ENCODE results near the gene CPLX1.

CPLX1 gene

GRCh38 chr4:855880-856224 lies 29.9 kb upstream of the CPLX1 start:
- no peak for DNase-seq (ENCODE audit: low read depth, low spot score)

- no peak for DNase-seq (ENCODE audit: low read depth, low spot score)
These were observed 28.4 kb upstream of the CPLX1 start for GRCh38 chr4:854356-854755.

- no peak for DNase-seq (ENCODE audit: low read depth, low spot score)
These were observed 27.5 kb upstream of the CPLX1 start for GRCh38 chr4:853416-853781.

GRCh38 chr4:851701-852430 lies 25.9 kb upstream of the CPLX1 start:
- no peak for DNase-seq (ENCODE audit: low read depth, low spot score)

GRCh38 chr4:850323-850945 lies 24.5 kb upstream of the CPLX1 start:
- no peak for DNase-seq (ENCODE audit: low read depth, low spot score)

GRCh38 chr4:849478-850175 lies 23.7 kb upstream of the CPLX1 start:
- no peak for DNase-seq (ENCODE audit: low read depth, low spot score)

GRCh38 chr4:848803-849477 lies 23.0 kb upstream of the CPLX1 start:
- no peak for DNase-seq (ENCODE audit: low read depth, low spot score)

GRCh38 chr4:848307-848691 lies 22.4 kb upstream of the CPLX1 start:
- no peak for DNase-seq (ENCODE audit: low read depth, low spot score)

- no peak for DNase-seq (ENCODE audit: low read depth, low spot score)
These were observed 19.9 kb upstream of the CPLX1 start for GRCh38 chr4:845836-846251.

GRCh38 chr4:845233-845835 lies 19.4 kb upstream of the CPLX1 start:
- no peak for DNase-seq (ENCODE audit: low read depth, low spot score)

- no peak for DNase-seq (ENCODE audit: low read depth, low spot score)
These were observed 18.9 kb upstream of the CPLX1 start for GRCh38 chr4:844752-845232.

- DNase-seq (ENCODE audit: low read depth, low spot score): no peak
These were observed 13.9 kb upstream of the CPLX1 start for GRCh38 chr4:839675-840443.

GRCh38 chr4:837772-838171 lies 11.8 kb upstream of the CPLX1 start:
- DNase-seq (ENCODE audit: low read depth, low spot score): no peak

- no peak for DNase-seq (ENCODE audit: low read depth, low spot score)
These were observed 10.9 kb upstream of the CPLX1 start for GRCh38 chr4:836750-837301.

GRCh38 chr4:836003-836511 lies 10.1 kb upstream of the CPLX1 start:
- DNase-seq (ENCODE audit: low read depth, low spot score): no peak

GRCh38 chr4:835148-836002 lies 9.4 kb upstream of the CPLX1 start:
- no peak for DNase-seq (ENCODE audit: low read depth, low spot score)

- no peak for DNase-seq (ENCODE audit: low read depth, low spot score)
These were observed 8.6 kb upstream of the CPLX1 start for GRCh38 chr4:834368-835147.

- no peak for DNase-seq (ENCODE audit: low read depth, low spot score)
These were observed 7.9 kb upstream of the CPLX1 start for GRCh38 chr4:833731-834367.

All from activated CD4-positive, CD25-positive, alpha-beta regulatory T cell treated with anti-CD3 and anti-CD28 coated beads, Interleukin-2, amount 50 U/mL, for 16 hours (primary cell).